HepG2 (cell line): Measurements from ENCODE around the gene TMEM270. TPM values are rescaled to one million over a fixed set of nuclear protein-coding genes. Genes with fewer than 3 reads are reported as not detected.

Experiments used
- CREBL2 ChIP-seq: sonication (generic); formaldehyde crosslinking; IDR thresholded peaks from 2 replicates; pipeline ENCODE4 v1.8.1; 2023; ENCODE audit warnings: missing genetic modification reagents, mild to moderate bottlenecking, borderline replicate concordance
- GMEB1 ChIP-seq: sonication (generic); formaldehyde crosslinking; IDR thresholded peaks from 2 replicates; pipeline ENCODE4 v1.5.1; 2020; ENCODE audit warnings: missing genetic modification reagents, mild to moderate bottlenecking, borderline replicate concordance
- MAFG ChIP-seq: sonication (generic); formaldehyde crosslinking; IDR thresholded peaks from 2 replicates; pipeline ENCODE4 v1.5.1; 2020; ENCODE audit warnings: mild to moderate bottlenecking, missing genetic modification reagents
- MED1 ChIP-seq: sonication (generic); formaldehyde crosslinking; IDR thresholded peaks from 2 replicates; pipeline ENCODE4 v1.4.0; 2020; ENCODE audit warnings: missing genetic modification reagents
- RBM39 ChIP-seq: fragments of 200-400 bp; formaldehyde crosslinking; IDR thresholded peaks from one replicate; pipeline ENCODE4 v1.6.1; 2018; ENCODE audit warnings: antibody characterized with exemption, mild to moderate bottlenecking, low read depth, low read length; ENCODE audit not compliant: poor library complexity, severe bottlenecking
- RFX5 ChIP-seq: IDR thresholded peaks from 2 replicates; pipeline ENCODE4 v1.6.1; 2011; ENCODE audit warnings: low read depth, low read length, improper control_type of control experiment
- SKI ChIP-seq: fragments of 450-650 bp; IDR thresholded peaks from one replicate; pipeline ENCODE4 v1.6.1; 2018; ENCODE audit warnings: mild to moderate bottlenecking; ENCODE audit not compliant: partially characterized antibody
- TBP ChIP-seq: sonication (generic); formaldehyde crosslinking; IDR thresholded peaks from 2 replicates; pipeline ENCODE4 v1.5.0; 2020; ENCODE audit warnings: missing genetic modification reagents
- U2AF1 ChIP-seq: fragments of 200-400 bp; formaldehyde crosslinking; optimal IDR thresholded peaks from 2 replicates; pipeline ENCODE3; 2017; ENCODE audit warnings: mild to moderate bottlenecking, low read depth, low read length
- WIZ ChIP-seq: sonication (generic); formaldehyde crosslinking; IDR thresholded peaks from 2 replicates; pipeline ENCODE4 v1.5.1; 2020; ENCODE audit warnings: mild to moderate bottlenecking, missing genetic modification reagents
- ZBTB20 ChIP-seq: sonication (generic); formaldehyde crosslinking; IDR thresholded peaks from 2 replicates; pipeline ENCODE4 v1.8.1; 2023; ENCODE audit warnings: missing genetic modification reagents, low read depth, mild to moderate bottlenecking, borderline replicate concordance
- ZBTB26 ChIP-seq: IDR thresholded peaks from 2 replicates; pipeline ENCODE4 v1.6.1; 2016; ENCODE audit warnings: missing compliant biosample characterization, missing genetic modification reagents, borderline replicate concordance
- ZBTB34 ChIP-seq: sonication (generic); formaldehyde crosslinking; IDR thresholded peaks from 2 replicates; pipeline ENCODE4 v1.8.0; 2022; ENCODE audit warnings: mild to moderate bottlenecking, missing genetic modification reagents
- ZFY ChIP-seq: sonication (generic); formaldehyde crosslinking; IDR thresholded peaks from 2 replicates; pipeline ENCODE4 v1.4.0; 2020; ENCODE audit warnings: missing genetic modification reagents
- ZNF256 ChIP-seq: sonication (generic); formaldehyde crosslinking; conservative IDR thresholded peaks from 2 replicates; pipeline ENCODE4 v1.4.0; 2020; ENCODE audit warnings: missing genetic modification reagents
- ZNF3 ChIP-seq: IDR thresholded peaks from 2 replicates; pipeline ENCODE4 v1.7.0; 2017; ENCODE audit warnings: inconsistent platforms
- ZNF850 ChIP-seq: sonication (generic); formaldehyde crosslinking; conservative IDR thresholded peaks from 2 replicates; pipeline ENCODE4 v1.9.0; 2021; ENCODE audit warnings: mild to moderate bottlenecking, missing genetic modification reagents
- polyA plus RNA-seq, 8 experiments: library from polyadenylated mRNA; depleted of rRNA in 3 of 8; stranded (reverse) in 7 of 8; unstranded in 1 of 8; fragments of >200 nt; fragmentation: Illumina TruSeq in 4 of 8; extraction: Trizol in 4 of 8; gene quantifications; 2 replicates each; pipeline versions ENCODE4 v1.2.1 to v1.2.3, GENCODE V29; 2011 to 2016; ENCODE audit warnings: low read depth in 4 of 8, missing spikeins in 1 of 8, mixed read lengths in 1 of 8; ENCODE audit not compliant: insufficient read depth in 1 of 8
- total RNA-seq, 5 experiments: library from RNA; depleted of rRNA; stranded (reverse); fragments of >200 nt; fragmentation: Illumina TruSeq; extraction: Trizol; gene quantifications; 2 replicates each; pipeline ENCODE4 v1.2.3, GENCODE V29; 2016; ENCODE audit warnings: low read depth in 1 of 5
- TF ChIP-seq, protein P1 (sequence below): sonication (generic); formaldehyde crosslinking; IDR thresholded peaks from 2 replicates; pipeline ENCODE4 v1.5.0; 2020; ENCODE audit warnings: missing genetic modification reagents, mild to moderate bottlenecking, borderline replicate concordance
- TF ChIP-seq, protein P2 (sequence below), 2 experiments: sonication (generic) in 1 of 2; formaldehyde crosslinking in 1 of 2; IDR thresholded peaks; 2 replicates each; pipeline versions ENCODE4 v1.5.1 to v1.6.1; 2011 to 2020; ENCODE audit warnings: borderline replicate concordance in 1 of 2, low read depth in 1 of 2, low read length in 1 of 2, mild to moderate bottlenecking in 1 of 2, missing genetic modification reagents in 1 of 2, moderate library complexity in 1 of 2

Gene TMEM270
- total and polyA plus RNA-seq, 2 of the 13 experiments (the other 11 are each of a cell fraction or from before 2014, with no cell fraction given) = not detected

GRCh38 chr7:73833251-73833919, 27.6 kb upstream of the TMEM270 start (continued):
- TF ChIP-seq SKI = peak; percentile 34
- TF ChIP-seq ZBTB26 (CRISPR knock-in tag) = no peak; the same call in 1 of the 2 replicates
- TF ChIP-seq MED1 (CRISPR knock-in tag) = no peak
- TF ChIP-seq WIZ (CRISPR knock-in tag) = no peak
- no peak for TF ChIP-seq U2AF1
- no peak for TF ChIP-seq GMEB1
- peak; percentile 10; the same call in 1 of the 2 replicates for TF ChIP-seq ZFY (CRISPR knock-in tag)
- TF ChIP-seq CREBL2 (CRISPR knock-in tag) = no peak
- TF ChIP-seq, protein P1, sequence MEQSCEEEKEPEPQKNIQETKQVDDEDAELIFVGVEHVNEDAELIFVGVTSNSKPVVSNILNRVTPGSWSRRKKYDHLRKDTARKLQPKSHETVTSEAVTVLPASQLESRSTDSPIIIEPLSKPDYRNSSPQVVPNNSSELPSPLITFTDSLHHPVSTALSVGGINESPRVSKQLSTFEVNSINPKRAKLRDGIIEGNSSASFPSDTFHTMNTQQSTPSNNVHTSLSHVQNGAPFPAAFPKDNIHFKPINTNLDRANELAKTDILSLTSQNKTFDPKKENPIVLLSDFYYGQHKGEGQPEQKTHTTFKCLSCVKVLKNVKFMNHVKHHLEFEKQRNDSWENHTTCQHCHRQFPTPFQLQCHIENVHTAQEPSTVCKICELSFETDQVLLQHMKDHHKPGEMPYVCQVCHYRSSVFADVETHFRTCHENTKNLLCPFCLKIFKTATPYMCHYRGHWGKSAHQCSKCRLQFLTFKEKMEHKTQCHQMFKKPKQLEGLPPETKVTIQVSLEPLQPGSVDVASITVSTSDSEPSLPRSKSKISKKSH (CRISPR knock-in tag) = 0 out of 2 replicates have a peak, but pooled peaks have one; percentile 27
- no peak for TF ChIP-seq ZBTB34
- TF ChIP-seq TBP (CRISPR knock-in tag) = no peak
- peak; percentile 86 for TF ChIP-seq MAFG
- TF ChIP-seq ZNF256 (CRISPR knock-in tag) = no peak
- no peak for TF ChIP-seq RFX5
- TF ChIP-seq ZBTB20 (CRISPR knock-in tag) = no peak
- TF ChIP-seq ZNF3 (CRISPR knock-in tag) = no peak
- no peak for TF ChIP-seq ZNF850 (CRISPR knock-in tag)
- TF ChIP-seq, protein P2, sequence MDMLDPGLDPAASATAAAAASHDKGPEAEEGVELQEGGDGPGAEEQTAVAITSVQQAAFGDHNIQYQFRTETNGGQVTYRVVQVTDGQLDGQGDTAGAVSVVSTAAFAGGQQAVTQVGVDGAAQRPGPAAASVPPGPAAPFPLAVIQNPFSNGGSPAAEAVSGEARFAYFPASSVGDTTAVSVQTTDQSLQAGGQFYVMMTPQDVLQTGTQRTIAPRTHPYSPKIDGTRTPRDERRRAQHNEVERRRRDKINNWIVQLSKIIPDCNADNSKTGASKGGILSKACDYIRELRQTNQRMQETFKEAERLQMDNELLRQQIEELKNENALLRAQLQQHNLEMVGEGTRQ (IDR thresholded peaks at IDR 0.05; ENCODE audit: low read depth, low read length) = no peak
- TF ChIP-seq, protein P2 (CRISPR knock-in tag; IDR thresholded peaks at IDR 0.05; ENCODE audit: borderline replicate concordance) = no peak
- TF ChIP-seq RBM39 = no peak
